Esophagus squamous epithelium (tissue), 4 donors: ENCODE measurements around the gene ARID2.

Experiments
- POLR2A ChIP-seq, 4 donors: fragments of 450-650 bp; IDR thresholded peaks; one replicate each; pipeline ENCODE4 v1.6.1; 2017; ENCODE audit warnings: antibody characterized with exemption in 4 of 4, mild to moderate bottlenecking in 4 of 4, moderate library complexity in 3 of 4
- TF ChIP-seq, protein P1 (sequence below), 6 experiments: fragments of 450-650 bp in 4 of 6; fragments of 200-600 bp in 2 of 6; sonication (generic) in 2 of 6; IDR thresholded peaks; one replicate each; pipeline ENCODE4 v1.5.1; 2016 to 2019; ENCODE audit warnings: antibody characterized with exemption in 6 of 6, mild to moderate bottlenecking in 4 of 6, moderate library complexity in 4 of 6

GRCh38 chr12:45827974-45828373 lies 98.5 kb downstream of the ARID2 start:
- TF ChIP-seq, protein P1, sequence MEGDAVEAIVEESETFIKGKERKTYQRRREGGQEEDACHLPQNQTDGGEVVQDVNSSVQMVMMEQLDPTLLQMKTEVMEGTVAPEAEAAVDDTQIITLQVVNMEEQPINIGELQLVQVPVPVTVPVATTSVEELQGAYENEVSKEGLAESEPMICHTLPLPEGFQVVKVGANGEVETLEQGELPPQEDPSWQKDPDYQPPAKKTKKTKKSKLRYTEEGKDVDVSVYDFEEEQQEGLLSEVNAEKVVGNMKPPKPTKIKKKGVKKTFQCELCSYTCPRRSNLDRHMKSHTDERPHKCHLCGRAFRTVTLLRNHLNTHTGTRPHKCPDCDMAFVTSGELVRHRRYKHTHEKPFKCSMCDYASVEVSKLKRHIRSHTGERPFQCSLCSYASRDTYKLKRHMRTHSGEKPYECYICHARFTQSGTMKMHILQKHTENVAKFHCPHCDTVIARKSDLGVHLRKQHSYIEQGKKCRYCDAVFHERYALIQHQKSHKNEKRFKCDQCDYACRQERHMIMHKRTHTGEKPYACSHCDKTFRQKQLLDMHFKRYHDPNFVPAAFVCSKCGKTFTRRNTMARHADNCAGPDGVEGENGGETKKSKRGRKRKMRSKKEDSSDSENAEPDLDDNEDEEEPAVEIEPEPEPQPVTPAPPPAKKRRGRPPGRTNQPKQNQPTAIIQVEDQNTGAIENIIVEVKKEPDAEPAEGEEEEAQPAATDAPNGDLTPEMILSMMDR (IDR thresholded peaks at IDR 0.05), result no peak
- no peak for TF ChIP-seq POLR2A (IDR thresholded peaks at IDR 0.05)
